Left ventricle myocardium inferior (tissue), 1 donor: ENCODE data around the gene SLC22A8. TPM values are rescaled to one million over a fixed set of nuclear protein-coding genes. Genes with fewer than 3 reads are reported as not detected.
A peak's percentile ranks its signal among the peaks of the same experiment; 100 is the strongest.

ENCODE experiments used
- DNase-seq: peaks from one replicate; pipeline ENCODE4 v3.0.0-alpha.2; 2020
- H3K27ac ChIP-seq: fragments of 200-600 bp; replicated peaks from 2 replicates; pipeline ENCODE4 v1.8.0; 2021
- H3K27me3 ChIP-seq: fragments of 200-600 bp; 2 replicates; pipeline ENCODE4 v1.8.0; 2021; ENCODE audit warnings: low read depth
- H3K36me3 ChIP-seq: fragments of 200-600 bp; 2 replicates; pipeline ENCODE4 v1.8.0; 2021
- H3K4me1 ChIP-seq: fragments of 200-600 bp; 2 replicates; pipeline ENCODE4 v1.8.0; 2021
- H3K4me3 ChIP-seq: fragments of 200-600 bp; 2 replicates; pipeline ENCODE4 v1.8.0; 2021; ENCODE audit warnings: mild to moderate bottlenecking, moderate library complexity
- H3K9me3 ChIP-seq: fragments of 200-600 bp; replicated peaks from 2 replicates; pipeline ENCODE4 v1.8.0; 2021
- intact Hi-C: fragments of 100-400 bp; cut with micrococcal nuclease; formaldehyde crosslinking; loops from one replicate; pipeline ENCODE4 v1.11.0; 2022
- total RNA-seq: library from RNA; stranded (reverse); fragmentation: NEBNext Ultra II Directional; extraction: Animal tissue kit (Norgen Biotek cat#: 25700); gene quantifications from one replicate; pipeline ENCODE4 v1.2.1, GENCODE V29; 2021
- TF ChIP-seq, protein P1 (sequence below): fragments of 200-600 bp; IDR thresholded peaks from 2 replicates; pipeline ENCODE4 v1.8.0; 2021; ENCODE audit warnings: antibody characterized with exemption, mild to moderate bottlenecking, borderline replicate concordance
- donor health status: DM: no; HTN: yes; CAD: no; lungs with severe emphysema.

The SLC22A8 gene
- total RNA-seq, 1 donor from 2014 or later = not detected

- intact Hi-C loops = no loop called here
- TF ChIP-seq, protein P1, sequence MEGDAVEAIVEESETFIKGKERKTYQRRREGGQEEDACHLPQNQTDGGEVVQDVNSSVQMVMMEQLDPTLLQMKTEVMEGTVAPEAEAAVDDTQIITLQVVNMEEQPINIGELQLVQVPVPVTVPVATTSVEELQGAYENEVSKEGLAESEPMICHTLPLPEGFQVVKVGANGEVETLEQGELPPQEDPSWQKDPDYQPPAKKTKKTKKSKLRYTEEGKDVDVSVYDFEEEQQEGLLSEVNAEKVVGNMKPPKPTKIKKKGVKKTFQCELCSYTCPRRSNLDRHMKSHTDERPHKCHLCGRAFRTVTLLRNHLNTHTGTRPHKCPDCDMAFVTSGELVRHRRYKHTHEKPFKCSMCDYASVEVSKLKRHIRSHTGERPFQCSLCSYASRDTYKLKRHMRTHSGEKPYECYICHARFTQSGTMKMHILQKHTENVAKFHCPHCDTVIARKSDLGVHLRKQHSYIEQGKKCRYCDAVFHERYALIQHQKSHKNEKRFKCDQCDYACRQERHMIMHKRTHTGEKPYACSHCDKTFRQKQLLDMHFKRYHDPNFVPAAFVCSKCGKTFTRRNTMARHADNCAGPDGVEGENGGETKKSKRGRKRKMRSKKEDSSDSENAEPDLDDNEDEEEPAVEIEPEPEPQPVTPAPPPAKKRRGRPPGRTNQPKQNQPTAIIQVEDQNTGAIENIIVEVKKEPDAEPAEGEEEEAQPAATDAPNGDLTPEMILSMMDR = no peak
- H3K27me3 ChIP-seq = peaks cover 16% of the 10 kb centered on the region
- no peaks in the 10 kb centered on the region for H3K9me3 ChIP-seq
- no peak overlapping the region for H3K4me3 ChIP-seq
- DNase-seq = no peak
- H3K27ac ChIP-seq = peak overlapping the region; percentile 4
- peaks cover 16% of the 10 kb centered on the region for H3K4me1 ChIP-seq
- H3K36me3 ChIP-seq = no peaks in the 10 kb centered on the region
Measured at GRCh38 chr11:62959422-62959980, 56.1 kb downstream of the SLC22A8 start.

- peak overlapping the region; percentile 43 for H3K27ac ChIP-seq
- TF ChIP-seq, protein P1 = no peak
Measured at GRCh38 chr11:62958547-62959421, 56.9 kb downstream of the SLC22A8 start.

DNA sequence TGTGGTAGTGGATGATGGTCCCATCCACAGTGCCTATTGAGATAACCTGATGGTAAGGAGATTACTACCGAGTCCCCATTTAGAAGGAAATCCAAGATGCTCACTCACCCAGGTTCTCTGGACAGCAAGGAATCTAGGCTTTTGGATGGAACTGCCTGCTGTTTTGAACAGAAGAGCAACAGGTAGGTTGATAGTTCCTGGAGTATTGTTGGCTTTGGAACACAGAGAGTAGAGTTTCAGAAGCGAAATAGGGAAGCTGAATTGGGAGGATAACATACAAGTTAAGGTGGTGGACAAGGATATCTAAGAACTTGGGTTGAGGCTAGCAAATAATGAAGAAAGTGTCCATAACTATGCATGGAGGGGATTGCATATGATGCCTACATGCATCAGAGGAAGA, 58.5 kb downstream of the SLC22A8 start:
- TF ChIP-seq, protein P1 = no peak
- Histone ChIP-seq H3K36me3 (no peaks in the 10 kb centered on the region), H3K4me3 (no peak overlapping the region), H3K27ac (no peak overlapping the region), H3K27me3 (peaks cover 16% of the 10 kb centered on the region), H3K9me3 (no peaks in the 10 kb centered on the region), H3K4me1 (peaks cover 16% of the 10 kb centered on the region)
- intact Hi-C loops = no loop called here
- no peak for DNase-seq

More at GRCh38 chr11:62958547-62959421, 56.9 kb downstream of the SLC22A8 start:
- no peaks in the 10 kb centered on the region for H3K36me3 ChIP-seq
- peaks cover 16% of the 10 kb centered on the region for H3K4me1 ChIP-seq
- H3K4me3 ChIP-seq = no peak overlapping the region
- intact Hi-C loops = no loop called here
- no peaks in the 10 kb centered on the region for H3K9me3 ChIP-seq
- peak; percentile 41 for DNase-seq
- peaks cover 16% of the 10 kb centered on the region for H3K27me3 ChIP-seq

DNA sequence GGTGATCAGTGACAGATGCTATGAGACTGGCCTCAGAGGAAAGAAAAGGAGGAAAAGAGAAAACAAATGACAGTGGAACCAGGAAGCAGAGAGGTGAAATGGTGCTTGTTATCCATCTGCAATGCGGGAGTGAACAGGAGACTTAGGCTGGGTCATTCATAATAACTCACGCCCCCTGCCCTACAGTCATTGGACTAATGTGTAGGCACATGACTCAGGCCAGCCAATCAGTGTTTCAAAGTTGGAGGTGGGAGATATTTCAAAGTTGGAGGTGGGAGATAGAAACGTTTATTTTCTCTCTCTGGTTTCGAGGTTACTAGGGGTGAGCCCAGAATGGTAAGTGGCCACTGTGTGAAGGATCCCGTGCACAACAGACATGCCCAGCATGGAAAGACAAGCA, 61.2 kb downstream of the SLC22A8 start:
- intact Hi-C loops = no loop called here

GRCh38 chr11:62953811-62954210, 61.8 kb downstream of the SLC22A8 start:
- TF ChIP-seq, protein P1 = no peak
- Histone ChIP-seq H3K27ac (no peak overlapping the region), H3K4me3 (no peak overlapping the region), H3K36me3 (no peaks in the 10 kb centered on the region), H3K9me3 (no peaks in the 10 kb centered on the region), H3K4me1 (peaks cover 6% of the 10 kb centered on the region), H3K27me3 (peaks cover 16% of the 10 kb centered on the region)
- intact Hi-C loops = no loop called here
- no peak for DNase-seq

More for the DNA sequence above, 61.2 kb downstream of the SLC22A8 start:
- no peaks in the 10 kb centered on the region for H3K9me3 ChIP-seq
- H3K27ac ChIP-seq = no peak overlapping the region
- peaks cover 13% of the 10 kb centered on the region for H3K4me1 ChIP-seq
- no peaks in the 10 kb centered on the region for H3K36me3 ChIP-seq
- H3K4me3 ChIP-seq = no peak overlapping the region
- DNase-seq = no peak
- TF ChIP-seq, protein P1 = no peak
- peaks cover 16% of the 10 kb centered on the region for H3K27me3 ChIP-seq
